Activated CD8-positive, alpha-beta T cell treated with anti-CD3 and anti-CD28 coated beads for 36 hours (primary cell): Measurements from ENCODE around the gene RFWD3. TPM values are rescaled to one million over a fixed set of nuclear protein-coding genes. Genes with fewer than 3 reads are reported as not detected.

Experiments
- ATAC-seq: fragments of 200-7000 bp; cut with Tn5 transposase; one replicate; pipeline ENCODE4 v1.10.0; 2021; ENCODE audit warnings: mild to moderate bottlenecking, moderate library complexity
- CTCF ChIA-PET: fragments of 350-600 bp; sonication (Branson Sonifier 250); formaldehyde crosslinking; loops from one replicate; lab custom pipeline; 2021; ENCODE audit warnings: antibody characterized with exemption; lab: Charles Lee
- POLR2A ChIA-PET: fragments of 350-600 bp; sonication (Branson Sonifier 250); formaldehyde crosslinking; loops from one replicate; lab custom pipeline; 2021; ENCODE audit warnings: antibody characterized with exemption; lab: Charles Lee
- DNase-seq: peaks from one replicate; pipeline ENCODE4 v3.0.0-alpha.2; 2020
- H3K27ac Mint-ChIP-seq: one replicate; pipeline ENCODE4 v1.8.0; 2021; ENCODE audit warnings: mild to moderate bottlenecking, mixed read lengths
- H3K27me3 Mint-ChIP-seq: one replicate; pipeline ENCODE4 v1.8.0; 2021; ENCODE audit warnings: mixed read lengths
- H3K36me3 Mint-ChIP-seq: one replicate; pipeline ENCODE4 v1.8.0; 2021; ENCODE audit warnings: low read depth, mixed read lengths
- H3K4me1 Mint-ChIP-seq: one replicate; pipeline ENCODE4 v1.8.0; 2021; ENCODE audit warnings: low read depth, mixed read lengths
- H3K4me3 Mint-ChIP-seq: one replicate; pipeline ENCODE4 v1.8.0; 2021; ENCODE audit warnings: mild to moderate bottlenecking, moderate library complexity, mixed read lengths
- H3K9me3 Mint-ChIP-seq: one replicate; pipeline ENCODE4 v1.8.0; 2021; ENCODE audit warnings: mixed read lengths
- CTCF ChIP-seq: fragments of 200-600 bp; IDR thresholded peaks from one replicate; pipeline ENCODE4 v1.8.0; 2022; ENCODE audit warnings: antibody characterized with exemption, mild to moderate bottlenecking
- intact Hi-C: fragments of 100-400 bp; cut with micrococcal nuclease; formaldehyde crosslinking; loops from one replicate; pipeline ENCODE4 v1.10.0; 2022
- total RNA-seq, 2 experiments: library from RNA; stranded (reverse); gene quantifications; one replicate each; pipeline ENCODE4 v1.2.3, GENCODE V29; 2021

The RFWD3 gene
- total RNA-seq, 2 experiments from 2014 or later, result 96.5 to 99.8 TPM

GRCh38 chr16:74652249-74652648 is 14.4 kb downstream of the RFWD3 start:
- DNase-seq (no peak), ATAC-seq (no peak)
- intact Hi-C loops, result no loop called here
- Mint-ChIP-seq H3K27me3 (no peaks in the 10 kb centered on the region), H3K9me3 (no peaks in the 10 kb centered on the region), H3K4me3 (no peak overlapping the region), H3K4me1 (peaks cover 37% of the 10 kb centered on the region), H3K36me3 (peaks cover 53% of the 10 kb centered on the region), H3K27ac (no peak overlapping the region)
- no peak for TF ChIP-seq CTCF
- ChIA-PET CTCF (interaction anchor here (1.1 to 3.4 kb wide), 10 partner anchors 11 to 203 kb away, joined by 3 to 20 read pairs (median 5); partner anchors contain the start of genes GLG1 and RFWD3), POLR2A (interaction anchor here (0.8 to 8.2 kb wide), 5 partner anchors 9 to 49 kb away, joined by 4 to 55 read pairs (median 4); partner anchors contain the start of genes GLG1 and RFWD3)

GRCh38 chr16:74651841-74652240 is 14.8 kb downstream of the RFWD3 start:
- Mint-ChIP-seq H3K9me3 (no peaks in the 10 kb centered on the region), H3K27me3 (no peaks in the 10 kb centered on the region), H3K27ac (no peak overlapping the region), H3K36me3 (peaks cover 53% of the 10 kb centered on the region), H3K4me1 (peaks cover 33% of the 10 kb centered on the region), H3K4me3 (no peak overlapping the region)
- no peak for DNase-seq
- TF ChIP-seq CTCF, result no peak
- CTCF ChIA-PET, result interaction anchor here (0.6 to 3.4 kb wide), 15 partner anchors 11 to 202 kb away, joined by 3 to 20 read pairs (median 4); partner anchors contain the start of genes GLG1 and RFWD3
- intact Hi-C loops, result no loop called here
- ATAC-seq, result no peak
- POLR2A ChIA-PET, result interaction anchor here (0.7 to 8.2 kb wide), 5 partner anchors 9 to 44 kb away, joined by 3 to 55 read pairs (median 4); partner anchors contain the start of genes GLG1 and RFWD3

- Mint-ChIP-seq H3K27me3 (no peaks in the 10 kb centered on the region), H3K4me1 (peaks cover 27% of the 10 kb centered on the region), H3K36me3 (peaks cover 47% of the 10 kb centered on the region), H3K4me3 (no peak overlapping the region), H3K27ac (no peak overlapping the region), H3K9me3 (no peaks in the 10 kb centered on the region)
- DNase-seq (no peak), ATAC-seq (no peak)
- ChIA-PET POLR2A (interaction anchor here (0.7 to 8.2 kb wide), 5 partner anchors 10 to 44 kb away, joined by 3 to 55 read pairs (median 4); partner anchors contain the start of genes GLG1 and RFWD3), CTCF (interaction anchor here (0.6 to 3.4 kb wide), 16 partner anchors 10 to 202 kb away, joined by 3 to 20 read pairs (median 4); partner anchors contain the start of genes GLG1 and RFWD3)
- peak; percentile 63 for TF ChIP-seq CTCF
- intact Hi-C loops, result no loop called here
Measured at GRCh38 chr16:74650966-74651567, 15.6 kb downstream of the RFWD3 start.

GRCh38 chr16:74649839-74650504 is 16.7 kb downstream of the RFWD3 start:
- Mint-ChIP-seq H3K4me3 (no peak overlapping the region), H3K27ac (no peak overlapping the region), H3K9me3 (no peaks in the 10 kb centered on the region), H3K36me3 (peaks cover 44% of the 10 kb centered on the region), H3K4me1 (peaks cover 21% of the 10 kb centered on the region), H3K27me3 (no peaks in the 10 kb centered on the region)
- POLR2A ChIA-PET, result interaction anchor here (0.6 to 8.2 kb wide), 6 partner anchors 7 to 48 kb away, joined by 3 to 55 read pairs (median 5); partner anchors contain the start of gene RFWD3
- TF ChIP-seq CTCF, result no peak
- ATAC-seq, result no peak
- intact Hi-C loops, result no loop called here
- no peak for DNase-seq
- CTCF ChIA-PET, result interaction anchor here (0.6 to 3.4 kb wide), 4 partner anchors 16 to 182 kb away, joined by 3 to 20 read pairs (median 4); no protein-coding TSS in a partner anchor
